ENCODE data around the gene HDAC4.

DNA sequence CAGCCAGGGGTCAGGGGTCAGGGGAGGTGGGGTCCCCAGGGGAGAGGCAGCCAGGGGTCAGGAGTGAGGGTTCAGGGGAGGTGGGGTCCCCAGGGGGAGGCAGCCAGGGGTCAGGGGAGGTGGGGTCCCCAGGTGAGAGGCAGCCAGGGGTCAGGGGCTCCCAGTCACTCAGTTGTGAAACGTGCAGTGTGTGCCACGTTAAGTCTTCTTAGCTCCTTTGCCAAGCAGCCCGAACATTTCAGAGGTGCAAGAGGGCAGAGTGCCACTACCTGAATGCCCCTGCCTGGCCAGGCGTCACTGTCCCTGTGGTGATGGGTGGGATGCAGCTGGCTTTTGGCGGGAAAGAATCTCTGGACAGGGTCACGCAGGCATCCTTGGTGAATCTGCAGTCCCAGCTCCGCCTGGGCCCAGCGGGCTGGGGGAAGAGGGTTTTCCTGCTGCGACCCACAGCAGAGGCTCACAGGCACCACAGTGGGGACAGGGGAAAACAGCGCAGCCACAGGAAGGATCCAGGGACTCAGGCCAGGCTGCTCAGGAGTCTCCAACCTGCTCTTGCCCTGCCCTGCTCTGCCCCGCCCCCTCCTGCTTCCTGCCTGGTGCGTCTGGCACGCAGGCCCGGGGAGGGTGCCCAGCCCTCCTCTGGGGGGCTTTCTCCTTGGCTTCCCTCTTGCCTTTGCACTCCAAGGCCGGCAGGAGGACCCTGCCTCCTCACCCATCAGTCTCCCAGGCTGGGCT lies 364.7 kb downstream of the HDAC4 start:
- TF ChIP-seq, protein P1, sequence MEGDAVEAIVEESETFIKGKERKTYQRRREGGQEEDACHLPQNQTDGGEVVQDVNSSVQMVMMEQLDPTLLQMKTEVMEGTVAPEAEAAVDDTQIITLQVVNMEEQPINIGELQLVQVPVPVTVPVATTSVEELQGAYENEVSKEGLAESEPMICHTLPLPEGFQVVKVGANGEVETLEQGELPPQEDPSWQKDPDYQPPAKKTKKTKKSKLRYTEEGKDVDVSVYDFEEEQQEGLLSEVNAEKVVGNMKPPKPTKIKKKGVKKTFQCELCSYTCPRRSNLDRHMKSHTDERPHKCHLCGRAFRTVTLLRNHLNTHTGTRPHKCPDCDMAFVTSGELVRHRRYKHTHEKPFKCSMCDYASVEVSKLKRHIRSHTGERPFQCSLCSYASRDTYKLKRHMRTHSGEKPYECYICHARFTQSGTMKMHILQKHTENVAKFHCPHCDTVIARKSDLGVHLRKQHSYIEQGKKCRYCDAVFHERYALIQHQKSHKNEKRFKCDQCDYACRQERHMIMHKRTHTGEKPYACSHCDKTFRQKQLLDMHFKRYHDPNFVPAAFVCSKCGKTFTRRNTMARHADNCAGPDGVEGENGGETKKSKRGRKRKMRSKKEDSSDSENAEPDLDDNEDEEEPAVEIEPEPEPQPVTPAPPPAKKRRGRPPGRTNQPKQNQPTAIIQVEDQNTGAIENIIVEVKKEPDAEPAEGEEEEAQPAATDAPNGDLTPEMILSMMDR (IDR thresholded peaks at IDR 0.05), result no peak
- no peak for TF ChIP-seq POLR2AphosphoS5 (IDR thresholded peaks at IDR 0.05; ENCODE audit: low read depth, low read length)
